Fibroblast of villous mesenchyme (primary cell): ENCODE results near the gene PPP3CA. TPM values are rescaled to one million over a fixed set of nuclear protein-coding genes. Genes with fewer than 3 reads are reported as not detected.
"Not testable (repeated sequence)": the region's sequence is repeated elsewhere in the genome, so short reads cannot be mapped to it uniquely, and the experiment has no call there.

ENCODE experiments used
- DNase-seq: peaks from one replicate; pipeline ENCODE4 v3.0.0-alpha.2; 2010; ENCODE audit warnings: low read depth
- H3K4me3 ChIP-seq: 2 replicates; pipeline ENCODE4 v1.5.1; 2011; ENCODE audit warnings: low read depth, mild to moderate bottlenecking, low read length
- total RNA-seq: library from RNA; depleted of rRNA; stranded (reverse); fragments of >200 nt; gene quantifications from 2 replicates; pipeline ENCODE4 v1.2.3, GENCODE V29; 2012
- TF ChIP-seq, protein P1 (sequence below): IDR thresholded peaks from 2 replicates; pipeline ENCODE4 v1.5.1; 2012; ENCODE audit warnings: low read depth, mild to moderate bottlenecking, low read length; ENCODE audit not compliant: insufficient read depth

Gene PPP3CA
- total RNA-seq, 1 donor, result 47.9 TPM

DNA sequence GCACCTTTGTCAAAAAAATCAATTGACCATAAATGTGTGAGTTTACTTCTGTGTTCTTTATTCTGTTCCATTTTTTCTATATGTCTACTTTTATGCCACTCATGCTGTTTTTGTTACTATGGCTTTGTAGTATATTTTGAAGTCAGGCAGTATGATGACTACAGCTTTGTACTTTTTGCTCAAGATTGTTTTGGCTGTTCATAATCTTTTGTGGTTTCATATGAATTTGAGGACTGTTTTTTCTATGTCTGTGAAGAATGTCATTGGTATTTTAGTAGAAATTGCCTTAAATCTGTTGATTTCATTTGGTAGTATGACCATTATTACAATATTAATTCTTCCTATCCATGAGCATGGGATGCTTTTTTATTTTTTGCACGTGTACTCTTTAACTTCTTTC, 346.8 kb downstream of the PPP3CA start:
- TF ChIP-seq, protein P1, sequence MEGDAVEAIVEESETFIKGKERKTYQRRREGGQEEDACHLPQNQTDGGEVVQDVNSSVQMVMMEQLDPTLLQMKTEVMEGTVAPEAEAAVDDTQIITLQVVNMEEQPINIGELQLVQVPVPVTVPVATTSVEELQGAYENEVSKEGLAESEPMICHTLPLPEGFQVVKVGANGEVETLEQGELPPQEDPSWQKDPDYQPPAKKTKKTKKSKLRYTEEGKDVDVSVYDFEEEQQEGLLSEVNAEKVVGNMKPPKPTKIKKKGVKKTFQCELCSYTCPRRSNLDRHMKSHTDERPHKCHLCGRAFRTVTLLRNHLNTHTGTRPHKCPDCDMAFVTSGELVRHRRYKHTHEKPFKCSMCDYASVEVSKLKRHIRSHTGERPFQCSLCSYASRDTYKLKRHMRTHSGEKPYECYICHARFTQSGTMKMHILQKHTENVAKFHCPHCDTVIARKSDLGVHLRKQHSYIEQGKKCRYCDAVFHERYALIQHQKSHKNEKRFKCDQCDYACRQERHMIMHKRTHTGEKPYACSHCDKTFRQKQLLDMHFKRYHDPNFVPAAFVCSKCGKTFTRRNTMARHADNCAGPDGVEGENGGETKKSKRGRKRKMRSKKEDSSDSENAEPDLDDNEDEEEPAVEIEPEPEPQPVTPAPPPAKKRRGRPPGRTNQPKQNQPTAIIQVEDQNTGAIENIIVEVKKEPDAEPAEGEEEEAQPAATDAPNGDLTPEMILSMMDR, result no peak

DNA sequence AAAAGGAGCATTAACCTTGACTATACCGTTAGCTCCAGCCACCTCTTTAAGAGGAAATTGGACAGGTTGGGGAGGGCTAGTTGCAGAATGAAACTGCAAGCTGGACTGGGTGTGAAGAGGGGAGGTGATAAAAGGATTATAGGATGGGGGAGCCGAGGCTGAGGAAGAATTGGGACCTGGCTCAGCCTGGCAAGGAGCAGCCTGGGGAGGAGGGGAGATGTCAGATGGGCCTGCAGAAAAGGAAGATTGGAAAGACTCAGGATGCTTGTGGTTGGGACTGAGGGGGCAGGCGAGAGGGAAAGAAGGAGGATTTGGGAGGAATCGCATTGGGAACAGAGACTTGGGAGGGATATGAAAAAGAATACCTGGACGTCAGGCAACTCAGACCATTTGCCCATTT, 351.7 kb downstream of the PPP3CA start:
- TF ChIP-seq, protein P1, result no peak
- DNase-seq, result no peak
- H3K4me3 ChIP-seq, result no peak overlapping the region

More for the DNA sequence above, 346.8 kb downstream of the PPP3CA start:
- H3K4me3 ChIP-seq, result no peak overlapping the region
- no peak for DNase-seq

DNA sequence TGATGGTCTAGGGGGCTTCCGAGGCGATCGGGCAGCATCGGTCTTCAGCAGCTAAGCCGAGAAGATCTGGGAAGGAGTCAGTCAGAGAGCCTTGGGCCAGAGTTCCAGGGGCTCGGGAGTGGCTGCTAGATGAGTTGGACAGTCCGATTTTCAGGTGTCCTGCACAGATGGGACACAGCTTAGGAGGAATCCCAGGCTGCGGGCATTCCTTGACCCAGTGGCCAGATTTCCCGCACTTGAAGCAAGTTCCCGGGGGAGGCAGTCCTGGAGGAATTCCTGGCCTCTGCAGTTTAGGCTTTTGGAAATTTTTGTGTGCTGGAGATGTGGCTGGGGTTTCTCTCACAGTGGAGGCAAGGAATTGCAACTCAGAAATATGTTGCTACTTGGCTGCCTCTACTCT, 352.3 kb downstream of the PPP3CA start:
- not testable (repeated sequence) for H3K4me3 ChIP-seq, DNase-seq

DNA sequence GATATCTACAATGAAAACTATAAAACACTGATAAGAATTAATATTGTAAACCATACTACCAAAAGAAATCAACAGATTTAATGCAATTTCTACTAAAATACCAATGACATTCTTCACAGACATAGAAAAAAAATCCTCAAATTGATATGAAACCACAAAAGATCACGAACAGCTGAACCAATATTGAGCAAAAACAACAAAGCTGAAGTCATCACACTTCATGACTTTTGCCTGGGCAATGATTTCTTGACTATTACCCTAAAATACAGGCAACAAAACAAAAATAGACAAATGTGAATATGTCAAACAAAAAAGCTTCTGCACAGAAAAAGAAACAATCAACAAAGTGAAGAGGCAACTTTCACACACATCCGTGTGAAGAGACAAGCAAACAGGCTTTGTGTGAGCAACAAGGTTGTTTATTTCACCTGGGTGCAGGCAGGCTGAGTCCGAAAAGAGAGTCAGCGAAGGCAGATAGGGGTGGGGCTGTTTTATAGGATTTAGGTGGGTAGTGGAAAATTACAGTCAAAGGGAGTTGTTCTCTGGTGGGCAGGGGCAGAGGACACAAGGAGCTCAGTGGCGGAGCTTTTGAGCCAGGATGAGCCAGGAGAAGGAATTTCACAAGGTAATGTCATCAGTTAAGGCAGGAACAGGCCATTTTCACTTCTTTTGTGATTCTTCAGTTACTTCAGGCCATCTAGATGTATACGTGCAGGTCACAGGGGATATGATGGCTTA, 355.8 kb downstream of the PPP3CA start:
- DNase-seq, H3K4me3 ChIP-seq: not testable (repeated sequence)

DNA sequence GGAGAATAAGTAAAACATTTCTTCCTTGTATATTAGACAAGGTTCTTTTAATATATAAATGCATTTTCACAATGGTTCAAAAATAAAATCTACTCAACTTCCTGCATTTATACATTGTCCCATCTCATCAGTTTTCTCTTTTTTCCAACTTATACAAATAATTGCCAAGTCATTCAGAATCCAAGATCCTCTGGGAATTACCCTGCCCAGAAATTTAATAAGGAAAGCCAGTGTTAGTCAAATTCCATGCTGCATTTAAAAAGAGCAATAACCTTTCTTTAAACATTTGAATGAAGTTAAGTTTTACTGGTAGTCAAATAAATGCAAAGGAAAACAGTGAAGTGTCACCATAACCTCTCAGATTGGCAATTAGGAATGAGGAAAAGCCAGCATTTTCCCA, 357.9 kb downstream of the PPP3CA start:
- DNase-seq, result no peak
- TF ChIP-seq, protein P1, result no peak

DNA sequence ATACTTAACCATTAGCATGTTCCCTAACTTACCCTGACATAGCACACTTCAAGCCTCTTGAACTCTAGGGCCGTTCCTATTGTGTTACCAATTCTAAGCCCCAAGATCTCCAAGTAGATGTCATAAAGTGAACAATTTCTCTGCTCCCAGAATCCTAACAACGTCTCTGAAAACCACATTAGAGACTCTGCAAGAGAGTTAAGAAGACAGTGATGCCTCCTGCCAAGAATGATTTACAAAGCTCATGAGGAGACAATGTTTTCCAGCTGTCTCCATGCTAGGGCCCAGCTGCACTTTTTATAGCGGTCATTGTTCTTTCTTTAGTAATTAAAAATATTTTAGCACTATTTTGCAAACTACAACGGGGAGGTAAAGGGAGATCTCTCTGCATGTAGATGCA, 358.4 kb downstream of the PPP3CA start:
- H3K4me3 ChIP-seq, result no peak overlapping the region
- TF ChIP-seq, protein P1, result no peak
- DNase-seq, result no peak

More for the DNA sequence above, 357.9 kb downstream of the PPP3CA start:
- H3K4me3 ChIP-seq, result no peak overlapping the region

DNA sequence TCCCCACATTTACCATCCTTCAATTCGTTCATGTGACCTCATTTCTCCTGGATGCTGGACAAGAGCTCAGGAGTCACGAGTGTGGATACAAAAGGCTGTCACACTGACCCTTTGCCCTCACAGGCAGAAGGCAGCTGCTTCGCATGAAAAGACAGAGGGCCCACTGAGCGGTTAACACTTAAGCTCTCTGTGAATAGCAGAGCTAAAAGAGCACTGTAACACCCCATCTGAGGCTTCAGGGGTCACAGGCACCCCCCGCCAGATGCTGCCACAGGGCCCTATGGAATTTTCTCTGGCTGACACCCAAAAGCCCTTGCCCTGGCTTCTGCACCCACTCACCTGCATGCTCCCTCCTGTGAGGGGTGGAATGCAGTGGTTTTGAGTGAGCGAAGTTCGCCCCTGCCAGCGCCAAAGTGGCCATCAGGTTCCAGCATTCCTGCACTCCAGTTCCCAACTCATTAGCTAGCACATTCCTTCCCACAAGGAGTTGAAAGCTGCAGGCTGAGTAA, 360.9 kb downstream of the PPP3CA start:
- no peak overlapping the region for H3K4me3 ChIP-seq
- no peak for DNase-seq
- TF ChIP-seq, protein P1, result no peak

DNA sequence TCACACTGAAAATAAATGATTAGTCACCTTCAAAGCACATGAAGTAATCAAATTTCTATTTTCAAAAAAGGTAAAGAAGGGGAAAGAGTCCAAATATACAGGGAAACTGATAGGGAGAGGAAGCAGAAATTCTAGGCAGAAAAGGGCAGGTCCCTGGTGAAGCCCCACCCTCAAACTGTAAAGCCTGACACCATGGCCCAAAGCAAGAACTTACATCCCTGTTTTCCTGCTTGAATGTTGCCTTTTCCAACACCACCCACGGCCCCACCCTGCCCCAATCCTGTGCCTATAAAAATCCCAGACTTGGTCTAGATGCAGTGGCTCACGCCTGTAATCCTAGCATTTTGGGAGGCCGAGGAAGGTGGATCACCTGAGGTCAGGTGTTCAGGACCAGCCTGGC, 361.8 kb downstream of the PPP3CA start:
- TF ChIP-seq, protein P1, result no peak
- no peak for DNase-seq
- H3K4me3 ChIP-seq, result no peak overlapping the region
